ENCODE results near the gene GRHPR. TPM values are rescaled to one million over a fixed set of nuclear protein-coding genes. Genes with fewer than 3 reads are reported as not detected.
"Not testable (repeated sequence)": the region's sequence is repeated elsewhere in the genome, so short reads cannot be mapped to it uniquely, and the experiment has no call there.

GRHPR gene
- total RNA-seq, 1 experiment from 2014 or later = 80.7 TPM

DNA sequence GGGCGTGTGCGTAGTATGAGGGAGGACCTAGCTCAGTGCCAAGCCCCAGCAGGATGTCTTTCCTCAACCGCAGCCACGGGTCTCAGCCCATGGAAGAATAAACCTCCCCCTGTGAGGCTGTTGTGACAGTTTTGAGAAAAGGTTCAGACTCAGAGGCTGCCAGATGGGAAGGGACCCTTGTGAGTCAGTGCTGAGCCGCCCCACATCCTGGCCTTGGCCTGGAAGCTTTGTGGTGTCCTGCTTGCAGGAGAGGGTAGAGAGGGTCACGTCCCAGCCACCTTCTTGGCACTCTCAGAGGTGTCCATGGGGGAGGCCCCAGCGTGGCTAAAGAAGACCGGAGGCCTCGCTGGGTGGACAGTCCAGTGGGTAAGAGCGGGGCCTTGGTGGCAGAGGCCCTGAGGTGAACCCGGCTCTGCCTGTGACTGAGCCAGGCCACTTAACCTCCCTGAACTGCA, 2.8 kb downstream of the GRHPR start:
- CTCF ChIA-PET = interaction anchor here (0.6 to 3.4 kb wide), 3 partner anchors 10 to 663 kb away, joined by 3 to 18 read pairs (median 5); no protein-coding TSS in a partner anchor
- POLR2A ChIA-PET = no interaction called here
- DNase-seq (ENCODE audit: low spot score) (no peak), ATAC-seq (no peak)
- Mint-ChIP-seq H3K4me3 (no peak overlapping the region), H3K27me3 (ENCODE audit: low read depth) (no peaks in the 10 kb centered on the region), H3K27ac (no peak overlapping the region), H3K4me1 (peaks cover 15% of the 10 kb centered on the region), H3K9me3 (no peaks in the 10 kb centered on the region), H3K36me3 (peaks cover 31% of the 10 kb centered on the region)
- TF ChIP-seq ZNF263 (CRISPR knock-in tag; IDR thresholded peaks at IDR 0.05; ENCODE audit: low read depth) (no peak), SOX15 (CRISPR knock-in tag; IDR thresholded peaks at IDR 0.05) (no peak), KAT7 (CRISPR knock-in tag; IDR thresholded peaks at IDR 0.05; ENCODE audit: borderline replicate concordance) (no peak), JUN (CRISPR knock-in tag; IDR thresholded peaks at IDR 0.05) (no peak), NR1H2 (CRISPR knock-in tag; IDR thresholded peaks at IDR 0.05) (no peak), GTF2I (CRISPR knock-in tag; conservative IDR thresholded peaks at IDR 0.05) (no peak), SMAD4 (CRISPR knock-in tag; IDR thresholded peaks at IDR 0.05) (no peak), SMAD3 (CRISPR knock-in tag; IDR thresholded peaks at IDR 0.05; ENCODE audit: borderline replicate concordance) (no peak)
- TF ChIP-seq, protein P1, sequence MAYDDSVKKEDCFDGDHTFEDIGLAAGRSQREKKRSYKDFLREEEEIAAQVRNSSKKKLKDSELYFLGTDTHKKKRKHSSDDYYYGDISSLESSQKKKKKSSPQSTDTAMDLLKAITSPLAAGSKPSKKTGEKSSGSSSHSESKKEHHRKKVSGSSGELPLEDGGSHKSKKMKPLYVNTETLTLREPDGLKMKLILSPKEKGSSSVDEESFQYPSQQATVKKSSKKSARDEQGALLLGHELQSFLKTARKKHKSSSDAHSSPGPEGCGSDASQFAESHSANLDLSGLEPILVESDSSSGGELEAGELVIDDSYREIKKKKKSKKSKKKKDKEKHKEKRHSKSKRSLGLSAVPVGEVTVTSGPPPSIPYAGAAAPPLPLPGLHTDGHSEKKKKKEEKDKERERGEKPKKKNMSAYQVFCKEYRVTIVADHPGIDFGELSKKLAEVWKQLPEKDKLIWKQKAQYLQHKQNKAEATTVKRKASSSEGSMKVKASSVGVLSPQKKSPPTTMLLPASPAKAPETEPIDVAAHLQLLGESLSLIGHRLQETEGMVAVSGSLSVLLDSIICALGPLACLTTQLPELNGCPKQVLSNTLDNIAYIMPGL (CRISPR knock-in tag; IDR thresholded peaks at IDR 0.05) = no peak
- TF ChIP-seq, protein P2, sequence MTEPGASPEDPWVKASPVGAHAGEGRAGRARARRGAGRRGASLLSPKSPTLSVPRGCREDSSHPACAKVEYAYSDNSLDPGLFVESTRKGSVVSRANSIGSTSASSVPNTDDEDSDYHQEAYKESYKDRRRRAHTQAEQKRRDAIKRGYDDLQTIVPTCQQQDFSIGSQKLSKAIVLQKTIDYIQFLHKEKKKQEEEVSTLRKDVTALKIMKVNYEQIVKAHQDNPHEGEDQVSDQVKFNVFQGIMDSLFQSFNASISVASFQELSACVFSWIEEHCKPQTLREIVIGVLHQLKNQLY (CRISPR knock-in tag; IDR thresholded peaks at IDR 0.05) = no peak
- TF ChIP-seq, protein P3, sequence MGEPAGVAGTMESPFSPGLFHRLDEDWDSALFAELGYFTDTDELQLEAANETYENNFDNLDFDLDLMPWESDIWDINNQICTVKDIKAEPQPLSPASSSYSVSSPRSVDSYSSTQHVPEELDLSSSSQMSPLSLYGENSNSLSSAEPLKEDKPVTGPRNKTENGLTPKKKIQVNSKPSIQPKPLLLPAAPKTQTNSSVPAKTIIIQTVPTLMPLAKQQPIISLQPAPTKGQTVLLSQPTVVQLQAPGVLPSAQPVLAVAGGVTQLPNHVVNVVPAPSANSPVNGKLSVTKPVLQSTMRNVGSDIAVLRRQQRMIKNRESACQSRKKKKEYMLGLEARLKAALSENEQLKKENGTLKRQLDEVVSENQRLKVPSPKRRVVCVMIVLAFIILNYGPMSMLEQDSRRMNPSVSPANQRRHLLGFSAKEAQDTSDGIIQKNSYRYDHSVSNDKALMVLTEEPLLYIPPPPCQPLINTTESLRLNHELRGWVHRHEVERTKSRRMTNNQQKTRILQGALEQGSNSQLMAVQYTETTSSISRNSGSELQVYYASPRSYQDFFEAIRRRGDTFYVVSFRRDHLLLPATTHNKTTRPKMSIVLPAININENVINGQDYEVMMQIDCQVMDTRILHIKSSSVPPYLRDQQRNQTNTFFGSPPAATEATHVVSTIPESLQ (CRISPR knock-in tag; IDR thresholded peaks at IDR 0.05) = no peak
- TF ChIP-seq, protein P4, sequence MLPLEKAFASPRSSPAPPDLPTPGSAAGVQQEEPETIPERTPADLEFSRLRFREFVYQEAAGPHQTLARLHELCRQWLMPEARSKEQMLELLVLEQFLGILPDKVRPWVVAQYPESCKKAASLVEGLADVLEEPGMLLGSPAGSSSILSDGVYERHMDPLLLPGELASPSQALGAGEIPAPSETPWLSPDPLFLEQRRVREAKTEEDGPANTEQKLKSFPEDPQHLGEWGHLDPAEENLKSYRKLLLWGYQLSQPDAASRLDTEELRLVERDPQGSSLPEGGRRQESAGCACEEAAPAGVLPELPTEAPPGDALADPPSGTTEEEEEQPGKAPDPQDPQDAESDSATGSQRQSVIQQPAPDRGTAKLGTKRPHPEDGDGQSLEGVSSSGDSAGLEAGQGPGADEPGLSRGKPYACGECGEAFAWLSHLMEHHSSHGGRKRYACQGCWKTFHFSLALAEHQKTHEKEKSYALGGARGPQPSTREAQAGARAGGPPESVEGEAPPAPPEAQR (CRISPR knock-in tag; IDR thresholded peaks at IDR 0.05) = no peak
- TF ChIP-seq, protein P5, sequence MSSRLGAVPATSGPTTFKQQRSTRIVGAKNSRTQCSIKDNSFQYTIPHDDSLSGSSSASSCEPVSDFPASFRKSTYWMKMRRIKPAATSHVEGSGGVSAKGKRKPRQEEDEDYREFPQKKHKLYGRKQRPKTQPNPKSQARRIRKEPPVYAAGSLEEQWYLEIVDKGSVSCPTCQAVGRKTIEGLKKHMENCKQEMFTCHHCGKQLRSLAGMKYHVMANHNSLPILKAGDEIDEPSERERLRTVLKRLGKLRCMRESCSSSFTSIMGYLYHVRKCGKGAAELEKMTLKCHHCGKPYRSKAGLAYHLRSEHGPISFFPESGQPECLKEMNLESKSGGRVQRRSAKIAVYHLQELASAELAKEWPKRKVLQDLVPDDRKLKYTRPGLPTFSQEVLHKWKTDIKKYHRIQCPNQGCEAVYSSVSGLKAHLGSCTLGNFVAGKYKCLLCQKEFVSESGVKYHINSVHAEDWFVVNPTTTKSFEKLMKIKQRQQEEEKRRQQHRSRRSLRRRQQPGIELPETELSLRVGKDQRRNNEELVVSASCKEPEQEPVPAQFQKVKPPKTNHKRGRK (CRISPR knock-in tag; IDR thresholded peaks at IDR 0.05; ENCODE audit: borderline replicate concordance) = no peak
- TF ChIP-seq, protein P6, sequence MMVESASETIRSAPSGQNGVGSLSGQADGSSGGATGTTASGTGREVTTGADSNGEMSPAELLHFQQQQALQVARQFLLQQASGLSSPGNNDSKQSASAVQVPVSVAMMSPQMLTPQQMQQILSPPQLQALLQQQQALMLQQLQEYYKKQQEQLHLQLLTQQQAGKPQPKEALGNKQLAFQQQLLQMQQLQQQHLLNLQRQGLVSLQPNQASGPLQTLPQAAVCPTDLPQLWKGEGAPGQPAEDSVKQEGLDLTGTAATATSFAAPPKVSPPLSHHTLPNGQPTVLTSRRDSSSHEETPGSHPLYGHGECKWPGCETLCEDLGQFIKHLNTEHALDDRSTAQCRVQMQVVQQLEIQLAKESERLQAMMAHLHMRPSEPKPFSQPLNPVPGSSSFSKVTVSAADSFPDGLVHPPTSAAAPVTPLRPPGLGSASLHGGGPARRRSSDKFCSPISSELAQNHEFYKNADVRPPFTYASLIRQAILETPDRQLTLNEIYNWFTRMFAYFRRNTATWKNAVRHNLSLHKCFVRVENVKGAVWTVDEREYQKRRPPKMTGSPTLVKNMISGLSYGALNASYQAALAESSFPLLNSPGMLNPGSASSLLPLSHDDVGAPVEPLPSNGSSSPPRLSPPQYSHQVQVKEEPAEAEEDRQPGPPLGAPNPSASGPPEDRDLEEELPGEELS (CRISPR knock-in tag; IDR thresholded peaks at IDR 0.05) = no peak
- TF ChIP-seq, protein P7, sequence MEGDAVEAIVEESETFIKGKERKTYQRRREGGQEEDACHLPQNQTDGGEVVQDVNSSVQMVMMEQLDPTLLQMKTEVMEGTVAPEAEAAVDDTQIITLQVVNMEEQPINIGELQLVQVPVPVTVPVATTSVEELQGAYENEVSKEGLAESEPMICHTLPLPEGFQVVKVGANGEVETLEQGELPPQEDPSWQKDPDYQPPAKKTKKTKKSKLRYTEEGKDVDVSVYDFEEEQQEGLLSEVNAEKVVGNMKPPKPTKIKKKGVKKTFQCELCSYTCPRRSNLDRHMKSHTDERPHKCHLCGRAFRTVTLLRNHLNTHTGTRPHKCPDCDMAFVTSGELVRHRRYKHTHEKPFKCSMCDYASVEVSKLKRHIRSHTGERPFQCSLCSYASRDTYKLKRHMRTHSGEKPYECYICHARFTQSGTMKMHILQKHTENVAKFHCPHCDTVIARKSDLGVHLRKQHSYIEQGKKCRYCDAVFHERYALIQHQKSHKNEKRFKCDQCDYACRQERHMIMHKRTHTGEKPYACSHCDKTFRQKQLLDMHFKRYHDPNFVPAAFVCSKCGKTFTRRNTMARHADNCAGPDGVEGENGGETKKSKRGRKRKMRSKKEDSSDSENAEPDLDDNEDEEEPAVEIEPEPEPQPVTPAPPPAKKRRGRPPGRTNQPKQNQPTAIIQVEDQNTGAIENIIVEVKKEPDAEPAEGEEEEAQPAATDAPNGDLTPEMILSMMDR (IDR thresholded peaks at IDR 0.05) = no peak
- TF ChIP-seq, protein P8, sequence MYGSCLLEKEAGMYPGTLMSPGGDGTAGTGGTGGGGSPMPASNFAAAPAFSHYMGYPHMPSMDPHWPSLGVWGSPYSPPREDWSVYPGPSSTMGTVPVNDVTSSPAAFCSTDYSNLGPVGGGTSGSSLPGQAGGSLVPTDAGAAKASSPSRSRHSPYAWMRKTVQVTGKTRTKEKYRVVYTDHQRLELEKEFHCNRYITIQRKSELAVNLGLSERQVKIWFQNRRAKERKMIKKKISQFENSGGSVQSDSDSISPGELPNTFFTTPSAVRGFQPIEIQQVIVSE (CRISPR knock-in tag; IDR thresholded peaks at IDR 0.05; ENCODE audit: borderline replicate concordance) = no peak
- TF ChIP-seq, protein P9, sequence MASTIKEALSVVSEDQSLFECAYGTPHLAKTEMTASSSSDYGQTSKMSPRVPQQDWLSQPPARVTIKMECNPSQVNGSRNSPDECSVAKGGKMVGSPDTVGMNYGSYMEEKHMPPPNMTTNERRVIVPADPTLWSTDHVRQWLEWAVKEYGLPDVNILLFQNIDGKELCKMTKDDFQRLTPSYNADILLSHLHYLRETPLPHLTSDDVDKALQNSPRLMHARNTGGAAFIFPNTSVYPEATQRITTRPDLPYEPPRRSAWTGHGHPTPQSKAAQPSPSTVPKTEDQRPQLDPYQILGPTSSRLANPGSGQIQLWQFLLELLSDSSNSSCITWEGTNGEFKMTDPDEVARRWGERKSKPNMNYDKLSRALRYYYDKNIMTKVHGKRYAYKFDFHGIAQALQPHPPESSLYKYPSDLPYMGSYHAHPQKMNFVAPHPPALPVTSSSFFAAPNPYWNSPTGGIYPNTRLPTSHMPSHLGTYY (CRISPR knock-in tag; IDR thresholded peaks at IDR 0.05) = no peak
- TF ChIP-seq, protein P10, sequence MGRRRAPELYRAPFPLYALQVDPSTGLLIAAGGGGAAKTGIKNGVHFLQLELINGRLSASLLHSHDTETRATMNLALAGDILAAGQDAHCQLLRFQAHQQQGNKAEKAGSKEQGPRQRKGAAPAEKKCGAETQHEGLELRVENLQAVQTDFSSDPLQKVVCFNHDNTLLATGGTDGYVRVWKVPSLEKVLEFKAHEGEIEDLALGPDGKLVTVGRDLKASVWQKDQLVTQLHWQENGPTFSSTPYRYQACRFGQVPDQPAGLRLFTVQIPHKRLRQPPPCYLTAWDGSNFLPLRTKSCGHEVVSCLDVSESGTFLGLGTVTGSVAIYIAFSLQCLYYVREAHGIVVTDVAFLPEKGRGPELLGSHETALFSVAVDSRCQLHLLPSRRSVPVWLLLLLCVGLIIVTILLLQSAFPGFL (CRISPR knock-in tag; IDR thresholded peaks at IDR 0.05; ENCODE audit: borderline replicate concordance) = no peak
- TF ChIP-seq, protein P11, sequence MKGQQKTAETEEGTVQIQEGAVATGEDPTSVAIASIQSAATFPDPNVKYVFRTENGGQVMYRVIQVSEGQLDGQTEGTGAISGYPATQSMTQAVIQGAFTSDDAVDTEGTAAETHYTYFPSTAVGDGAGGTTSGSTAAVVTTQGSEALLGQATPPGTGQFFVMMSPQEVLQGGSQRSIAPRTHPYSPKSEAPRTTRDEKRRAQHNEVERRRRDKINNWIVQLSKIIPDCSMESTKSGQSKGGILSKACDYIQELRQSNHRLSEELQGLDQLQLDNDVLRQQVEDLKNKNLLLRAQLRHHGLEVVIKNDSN (CRISPR knock-in tag; IDR thresholded peaks at IDR 0.05) = no peak

DNA sequence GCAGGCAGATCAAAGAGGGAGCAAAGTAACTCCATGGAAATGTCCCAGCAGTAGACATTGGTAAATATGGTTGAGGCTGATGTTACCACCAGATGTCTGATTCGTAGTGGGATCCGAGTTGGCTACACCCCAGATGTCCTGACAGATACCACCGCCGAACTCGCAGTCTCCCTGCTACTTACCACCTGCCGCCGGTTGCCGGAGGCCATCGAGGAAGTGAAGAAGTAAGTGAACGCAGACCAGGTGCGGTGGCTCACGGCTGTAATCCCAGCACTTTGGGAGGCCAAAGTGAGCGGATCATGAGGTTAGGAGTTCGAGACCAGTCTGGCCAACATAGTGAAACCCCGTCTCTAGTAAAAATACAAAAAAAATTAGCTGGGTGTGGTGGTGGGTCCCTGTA, 3.9 kb downstream of the GRHPR start:
- H3K4me1 Mint-ChIP-seq = peaks cover 15% of the 10 kb centered on the region
- DNase-seq (ENCODE audit: low spot score); POLR2A ChIA-PET; H3K9me3 Mint-ChIP-seq; H3K4me3 Mint-ChIP-seq; H3K27ac Mint-ChIP-seq; ATAC-seq; H3K27me3 Mint-ChIP-seq (ENCODE audit: low read depth): not testable (repeated sequence)
- H3K36me3 Mint-ChIP-seq = peaks cover 33% of the 10 kb centered on the region
- CTCF ChIA-PET = interaction anchor here (2.0 kb wide), 1 partner anchor 15 kb away, joined by 5 read pairs; no protein-coding TSS in a partner anchor

Measured in WTC11 (cell line).